Activated CD4-positive, alpha-beta T cell treated with anti-CD3 and anti-CD28 coated beads, Interleukin-2, amount 50 U/mL, for 1 hour (primary cell): ENCODE results near the gene EIF3F.
A peak's percentile ranks its signal among the peaks of the same experiment; 100 is the strongest.

ENCODE experiments used
- DNase-seq: peaks from one replicate; pipeline ENCODE4 v3.0.0-alpha.2; 2020

The EIF3F gene

GRCh38 chr11:8023831-8024555 lies 36.9 kb downstream of the EIF3F start:
- DNase-seq, result no peak

GRCh38 chr11:8025123-8025522 lies 38.0 kb downstream of the EIF3F start:
- no peak for DNase-seq

GRCh38 chr11:8025816-8026215 lies 38.7 kb downstream of the EIF3F start:
- no peak for DNase-seq

GRCh38 chr11:8026982-8027381 lies 39.8 kb downstream of the EIF3F start:
- DNase-seq, result no peak

GRCh38 chr11:8028766-8029165 lies 41.6 kb downstream of the EIF3F start:
- no peak for DNase-seq

- no peak for DNase-seq
Observed at GRCh38 chr11:8030526-8031247, 43.5 kb downstream of the EIF3F start.

- DNase-seq, result no peak
Observed at GRCh38 chr11:8031248-8032115, 44.3 kb downstream of the EIF3F start.

GRCh38 chr11:8032122-8032521 lies 45.0 kb downstream of the EIF3F start:
- no peak for DNase-seq

- no peak for DNase-seq
Observed at GRCh38 chr11:8032576-8033304, 45.6 kb downstream of the EIF3F start.

GRCh38 chr11:8033305-8034105 lies 46.4 kb downstream of the EIF3F start:
- peak; percentile 48 for DNase-seq

GRCh38 chr11:8034106-8034585 lies 47.0 kb downstream of the EIF3F start:
- no peak for DNase-seq

- no peak for DNase-seq
Observed at GRCh38 chr11:8034604-8035190, 47.6 kb downstream of the EIF3F start.

GRCh38 chr11:8035200-8035855 lies 48.2 kb downstream of the EIF3F start:
- no peak for DNase-seq

GRCh38 chr11:8036002-8036802 lies 49.1 kb downstream of the EIF3F start:
- DNase-seq, result no peak

GRCh38 chr11:8036986-8037385 lies 49.8 kb downstream of the EIF3F start:
- DNase-seq, result no peak

GRCh38 chr11:8038393-8038792 lies 51.3 kb downstream of the EIF3F start:
- DNase-seq, result no peak

- no peak for DNase-seq
Observed at GRCh38 chr11:8038811-8039529, 51.8 kb downstream of the EIF3F start.

GRCh38 chr11:8039530-8040260 lies 52.6 kb downstream of the EIF3F start:
- DNase-seq, result no peak
